HEK293 (cell line): ENCODE results near the gene MT1A.

ENCODE experiments used
- CTCF ChIA-PET: fragments of 350-600 bp; formaldehyde crosslinking; extraction: SDS; loops from one replicate; lab custom pipeline; 2021; ENCODE audit warnings: antibody characterized with exemption; lab: Yijun Ruan, JAX
- POLR2A ChIA-PET: fragments of 300-600 bp; formaldehyde crosslinking; extraction: SDS; loops from one replicate; lab custom pipeline; 2020; ENCODE audit warnings: antibody characterized with exemption, inconsistent platforms; lab: Yijun Ruan, JAX
- H3K27ac ChIP-seq: fragments of 200-500 bp; sonication (Bioruptor generic); 2 replicates; pipeline ENCODE4 v1.5.1; 2014; ENCODE audit warnings: low read depth, low read length, control low read depth, inconsistent platforms; ENCODE audit errors: extremely low read depth
- H3K36me3 ChIP-seq, 2 experiments: fragments of 200-500 bp in 1 of 2; sonication (Bioruptor generic) in 1 of 2; 1 replicate in 1 of 2; 2 replicates in 1 of 2; pipeline ENCODE4 v1.5.1; 2014 to 2017; ENCODE audit warnings: inconsistent platforms in 2 of 2, low read length in 2 of 2; ENCODE audit not compliant: control insufficient read depth in 2 of 2, insufficient read depth in 1 of 2
- H3K4me1 ChIP-seq: fragments of 200-500 bp; sonication (Bioruptor generic); 2 replicates; pipeline ENCODE4 v1.5.1; 2014; ENCODE audit warnings: mild to moderate bottlenecking, low read length, inconsistent platforms; ENCODE audit not compliant: control insufficient read depth, insufficient read depth
- H3K4me3 ChIP-seq: 2 replicates; pipeline ENCODE4 v1.5.1; 2011; ENCODE audit warnings: low read depth, mild to moderate bottlenecking, control low read depth, low read length, moderate library complexity
- H3K9me3 ChIP-seq: fragments of 200-500 bp; sonication (Bioruptor generic); 2 replicates; pipeline ENCODE4 v1.5.1; 2014; ENCODE audit warnings: low read depth, low read length, inconsistent platforms; ENCODE audit not compliant: control insufficient read depth, insufficient read depth
- BCL11A ChIP-seq: fragments of 450-650 bp; formaldehyde crosslinking; IDR thresholded peaks from 2 replicates; pipeline ENCODE4 v1.5.1; 2016; ENCODE audit warnings: low read depth, missing biosample characterization, missing genetic modification characterization
- FEZF1 ChIP-seq: fragments of 450-650 bp; formaldehyde crosslinking; IDR thresholded peaks from 2 replicates; pipeline ENCODE4 v1.5.1; 2016; ENCODE audit warnings: missing biosample characterization, missing genetic modification characterization
- GLI2 ChIP-seq: fragments of 450-650 bp; formaldehyde crosslinking; IDR thresholded peaks from 2 replicates; pipeline ENCODE4; 2017; ENCODE audit warnings: missing biosample characterization, missing genetic modification characterization, low read depth, borderline replicate concordance
- INSM2 ChIP-seq: fragments of 450-650 bp; formaldehyde crosslinking; IDR thresholded peaks from 2 replicates; pipeline ENCODE4 v1.5.1; 2016; ENCODE audit warnings: missing biosample characterization, missing genetic modification characterization
- KLF9 ChIP-seq: fragments of 450-650 bp; formaldehyde crosslinking; IDR thresholded peaks from 2 replicates; pipeline ENCODE4 v1.5.1; 2016; ENCODE audit warnings: missing biosample characterization, missing genetic modification characterization, low read depth
- PBX3 ChIP-seq: sonication (generic); formaldehyde crosslinking; IDR thresholded peaks from 2 replicates; pipeline ENCODE4 v1.8.1; 2022; ENCODE audit warnings: mild to moderate bottlenecking, moderate library complexity, missing genetic modification reagents
- PRDM6 ChIP-seq: fragments of 450-650 bp; formaldehyde crosslinking; IDR thresholded peaks from 2 replicates; pipeline ENCODE4 v1.5.1; 2017; ENCODE audit warnings: missing biosample characterization, missing genetic modification characterization
- ZEB2 ChIP-seq: fragments of 450-650 bp; formaldehyde crosslinking; IDR thresholded peaks from 2 replicates; pipeline ENCODE4 v1.5.1; 2016; ENCODE audit warnings: missing biosample characterization, missing genetic modification characterization
- ZFHX2 ChIP-seq: fragments of 450-650 bp; formaldehyde crosslinking; conservative IDR thresholded peaks from 2 replicates; pipeline ENCODE4 v1.5.1; 2016; ENCODE audit warnings: missing biosample characterization, missing genetic modification characterization
- ZFP3 ChIP-seq: fragments of 450-650 bp; formaldehyde crosslinking; IDR thresholded peaks from 2 replicates; pipeline ENCODE4 v1.5.1; 2016; ENCODE audit warnings: low read depth, missing biosample characterization, missing genetic modification characterization
- ZNF157 ChIP-seq: fragments of 450-650 bp; formaldehyde crosslinking; IDR thresholded peaks from 2 replicates; pipeline ENCODE4 v1.5.1; 2016; ENCODE audit warnings: missing biosample characterization, missing genetic modification characterization
- ZNF18 ChIP-seq: fragments of 450-650 bp; formaldehyde crosslinking; IDR thresholded peaks from 2 replicates; pipeline ENCODE4 v1.5.1; 2016; ENCODE audit warnings: missing biosample characterization, missing genetic modification characterization
- ZNF223 ChIP-seq: fragments of 450-650 bp; formaldehyde crosslinking; IDR thresholded peaks from 2 replicates; pipeline ENCODE4 v1.5.1; 2016; ENCODE audit warnings: missing biosample characterization, missing genetic modification characterization
- ZNF274 ChIP-seq, 2 experiments: fragments of 200-500 bp in 1 of 2; fragments of 450-650 bp in 1 of 2; sonication (Bioruptor generic) in 1 of 2; formaldehyde crosslinking in 1 of 2; IDR thresholded peaks; 2 replicates each; pipeline versions ENCODE4 v1.5.1 to v1.6.1; 2014 to 2016; ENCODE audit warnings: borderline replicate concordance in 1 of 2, inconsistent platforms in 1 of 2, low read length in 1 of 2, missing biosample characterization in 1 of 2, missing genetic modification characterization in 1 of 2
- ZNF366 ChIP-seq: fragments of 450-650 bp; formaldehyde crosslinking; conservative IDR thresholded peaks from 2 replicates; pipeline ENCODE4 v1.5.1; 2016; ENCODE audit warnings: missing biosample characterization, missing genetic modification characterization
- ZNF530 ChIP-seq: fragments of 450-650 bp; formaldehyde crosslinking; IDR thresholded peaks from 2 replicates; pipeline ENCODE4 v1.5.1; 2016; ENCODE audit warnings: low read depth, missing biosample characterization, missing genetic modification characterization
- ZNF571 ChIP-seq: fragments of 450-650 bp; formaldehyde crosslinking; IDR thresholded peaks from 2 replicates; pipeline ENCODE4 v1.5.0; 2017; ENCODE audit warnings: missing biosample characterization, missing genetic modification characterization
- ZNF843 ChIP-seq: fragments of 450-650 bp; formaldehyde crosslinking; IDR thresholded peaks from 2 replicates; pipeline ENCODE4 v1.5.1; 2016; ENCODE audit warnings: missing biosample characterization, missing genetic modification characterization
- ZXDB ChIP-seq: fragments of 450-650 bp; formaldehyde crosslinking; IDR thresholded peaks from 2 replicates; pipeline ENCODE4 v1.5.1; 2016; ENCODE audit warnings: missing biosample characterization, missing genetic modification characterization

Gene MT1A

GRCh38 chr16:56616608-56617211, 21.8 kb upstream of the MT1A start (continued):
- no peak for TF ChIP-seq ZNF366
- no peak for TF ChIP-seq ZNF843

GRCh38 chr16:56617212-56618085, 21.0 kb upstream of the MT1A start:
- ChIA-PET POLR2A (interaction anchor here (1.4 kb wide), 1 partner anchor 8 kb away, joined by 3 read pairs; no protein-coding TSS in a partner anchor), CTCF (interaction anchor here (0.5 to 0.6 kb wide), 2 partner anchors 9 to 51 kb away, joined by 3 to 4 read pairs; no protein-coding TSS in a partner anchor)
- TF ChIP-seq INSM2 (tag by site-specific recombination) (no peak), ZXDB (no peak), ZFHX2 (tag by site-specific recombination) (no peak), KLF9 (tag by site-specific recombination) (no peak), ZNF530 (tag by site-specific recombination) (no peak)
- H3K27ac ChIP-seq = no peak overlapping the region
- H3K4me1 ChIP-seq = no peaks in the 10 kb centered on the region
- H3K4me3 ChIP-seq = no peak overlapping the region
- no peaks in the 10 kb centered on the region for H3K9me3 ChIP-seq
- H3K36me3 ChIP-seq = no peaks in the 10 kb centered on the region

GRCh38 chr16:56618138-56618537, 20.3 kb upstream of the MT1A start:
- no peaks in the 10 kb centered on the region for H3K9me3 ChIP-seq
- CTCF ChIA-PET = interaction anchor here (0.6 kb wide), 1 partner anchor 8 kb away, joined by 4 read pairs; no protein-coding TSS in a partner anchor
- no peak overlapping the region for H3K4me3 ChIP-seq
- TF ChIP-seq ZNF223 (tag by site-specific recombination) = no peak
- TF ChIP-seq ZNF571 (tag by site-specific recombination) = no peak
- TF ChIP-seq BCL11A = no peak
- no peak for TF ChIP-seq PRDM6 (tag by site-specific recombination)
- TF ChIP-seq ZNF157 (tag by site-specific recombination) = no peak
- no peak for TF ChIP-seq ZEB2 (tag by site-specific recombination)
- TF ChIP-seq ZNF18 (tag by site-specific recombination) = no peak
- no peak for TF ChIP-seq FEZF1 (tag by site-specific recombination)
- no peak for TF ChIP-seq GLI2
- TF ChIP-seq PBX3 (CRISPR knock-in tag) = no peak
- TF ChIP-seq ZNF274 (IDR thresholded peaks at IDR 0.05; ENCODE audit: low read length) = no peak
- no peak for TF ChIP-seq ZNF274 (tag by site-specific recombination; IDR thresholded peaks at IDR 0.05; ENCODE audit: borderline replicate concordance)
- no peak for TF ChIP-seq ZFP3 (tag by site-specific recombination)
- TF ChIP-seq, all 188 proteins: peak for 0
- H3K27ac ChIP-seq = no peak overlapping the region
- H3K4me1 ChIP-seq = no peaks in the 10 kb centered on the region
- H3K36me3 ChIP-seq = no peaks in the 10 kb centered on the region
- POLR2A ChIA-PET = interaction anchor here (1.4 kb wide), 1 partner anchor 9 kb away, joined by 3 read pairs; no protein-coding TSS in a partner anchor
